SK-N-MC (cell line): ENCODE measurements around the gene CDH23.

Experiments
- EZH2 ChIP-seq: fragments of 200-600 bp; sonication (generic); IDR thresholded peaks from one replicate; pipeline ENCODE4 v1.6.1; 2017; ENCODE audit warnings: antibody characterized with exemption
- FOXP2 ChIP-seq: optimal IDR thresholded peaks from 2 replicates; pipeline ENCODE3; 2011; ENCODE audit warnings: mild to moderate bottlenecking, moderate library complexity; ENCODE audit not compliant: insufficient read depth; ENCODE audit errors: extremely low read length, control extremely low read depth
- POLR2AphosphoS5 ChIP-seq: IDR thresholded peaks from 2 replicates; pipeline ENCODE4 v1.6.1; 2012; ENCODE audit warnings: mild to moderate bottlenecking, low read depth, low read length, borderline replicate concordance

DNA sequence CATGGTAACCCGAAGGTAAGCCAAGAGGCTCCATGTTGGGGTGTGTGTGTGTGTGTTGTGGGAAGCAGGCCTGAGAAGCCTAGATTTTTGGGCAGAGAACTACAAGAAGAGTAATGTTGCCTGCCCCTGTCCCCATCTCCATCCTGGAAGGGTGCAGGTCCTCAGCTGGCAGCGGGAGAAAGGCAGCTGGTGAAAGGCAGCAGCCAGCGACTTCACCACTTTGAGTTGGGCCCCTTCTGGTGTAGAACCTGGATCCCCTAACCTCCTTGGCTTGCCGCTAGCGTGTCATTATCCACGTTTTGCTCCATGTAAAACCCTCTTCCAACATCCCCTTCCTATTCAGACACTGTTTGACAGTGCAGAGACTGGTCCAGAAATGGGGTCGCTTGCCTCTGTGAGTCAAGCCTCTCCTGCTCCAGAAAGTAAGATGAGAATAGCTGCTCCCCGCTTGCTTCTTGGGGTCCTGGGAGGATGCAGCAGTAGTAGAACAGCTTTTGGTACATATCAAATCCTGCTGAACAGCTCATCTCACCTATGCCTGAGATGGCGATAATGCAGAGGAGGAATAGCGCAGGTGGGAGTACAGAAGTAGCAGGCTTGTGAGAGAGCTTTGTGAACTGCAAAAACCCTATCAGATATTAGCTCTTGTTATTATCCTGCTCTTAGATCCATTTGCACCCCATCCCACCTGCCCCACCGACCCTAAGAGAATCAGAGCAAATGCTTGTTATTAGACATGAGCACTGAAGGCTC is 22.1 kb upstream of the CDH23 start:
- TF ChIP-seq POLR2AphosphoS5 (no peak), EZH2 (no peak), FOXP2 (no peak)
